C4-2B (cell line): Measurements from ENCODE around the gene SRPRA.

Source experiments
- CTCF ChIP-seq: fragments of 450-650 bp; conservative IDR thresholded peaks from 2 replicates; pipeline ENCODE4 v1.5.1; 2017; ENCODE audit warnings: mild to moderate bottlenecking
- ZFX ChIP-seq: fragments of 450-650 bp; IDR thresholded peaks from 2 replicates; pipeline ENCODE4 v1.6.1; 2017

GRCh38 chr11:126311401-126312291 lies 43.0 kb upstream of the SRPRA start:
- TF ChIP-seq CTCF (no peak), ZFX (no peak)
